GM12865 (cell line): ENCODE results near the gene MAN1A2.

Experiments used
- DNase-seq: peaks from one replicate; pipeline ENCODE4 v3.0.0; 2010; ENCODE audit warnings: low read depth
- H3K4me3 ChIP-seq: 2 replicates; pipeline ENCODE4 v1.5.1; 2011; ENCODE audit warnings: mild to moderate bottlenecking, low read depth, low read length, control low read depth
- CTCF ChIP-seq: IDR thresholded peaks from 2 replicates; pipeline ENCODE4 v1.5.1; 2011; ENCODE audit warnings: low read length, control low read depth, low read depth, inconsistent platforms; ENCODE audit not compliant: insufficient read depth; ENCODE audit errors: missing control alignments

The MAN1A2 gene

DNA sequence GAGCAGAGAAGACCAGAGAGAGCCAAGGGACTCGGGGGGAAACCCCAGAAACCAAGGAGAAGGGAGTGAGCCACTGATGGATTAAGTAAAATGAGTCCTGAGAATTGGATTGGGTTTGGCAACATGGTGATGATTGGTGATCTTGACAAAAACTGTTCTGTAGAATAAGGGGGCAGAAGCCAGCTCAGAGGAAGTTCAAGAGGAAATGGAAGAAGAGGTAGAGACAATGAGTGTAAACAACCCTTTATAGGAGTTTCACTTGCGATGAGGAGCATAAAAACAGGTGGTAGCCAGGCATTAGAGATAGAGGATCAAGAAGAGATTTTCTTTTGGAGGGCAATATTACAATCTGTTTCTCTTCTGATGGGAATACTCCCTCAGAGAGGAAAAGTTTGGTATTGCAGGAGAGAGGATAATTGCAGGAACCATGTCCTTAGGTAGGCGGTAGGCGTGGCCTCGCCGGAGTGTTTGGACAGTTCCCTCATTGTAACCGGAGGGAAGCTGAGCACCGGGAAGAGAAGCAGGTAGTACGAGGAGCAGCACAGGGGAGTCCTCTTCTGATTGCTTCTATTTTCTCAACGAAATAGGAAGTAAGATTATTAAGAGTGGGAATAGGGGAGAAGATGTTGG is 170.2 kb downstream of the MAN1A2 start:
- no peak for TF ChIP-seq CTCF
- DNase-seq, result peak; percentile 26
- H3K4me3 ChIP-seq, result no peak overlapping the region

- TF ChIP-seq CTCF, result no peak
- DNase-seq, result peak; percentile 13
- H3K4me3 ChIP-seq, result no peak overlapping the region
Measured at GRCh38 chr1:117540532-117540931, 173.3 kb downstream of the MAN1A2 start.

GRCh38 chr1:117541003-117541402 is 173.8 kb downstream of the MAN1A2 start:
- no peak for DNase-seq
- TF ChIP-seq CTCF, result no peak

DNA sequence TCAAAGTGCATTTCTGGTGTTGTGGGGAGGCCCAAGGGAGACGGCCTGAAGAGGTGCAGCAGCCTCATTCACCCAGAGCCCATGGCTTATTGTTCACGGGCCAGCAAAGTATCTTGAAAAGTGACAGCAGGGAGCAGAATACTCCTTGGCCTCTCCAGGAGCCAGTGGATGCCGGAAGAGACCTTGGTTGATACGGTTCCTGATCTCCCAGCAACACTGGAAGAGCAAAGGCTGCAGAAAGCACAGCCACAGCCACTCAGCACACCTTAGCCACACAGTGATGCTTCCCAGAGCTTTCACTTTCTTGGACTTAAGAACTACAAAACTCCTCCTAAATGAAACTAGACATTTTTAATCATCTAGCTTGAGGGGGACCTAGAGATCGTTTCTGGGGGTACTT is 174.3 kb downstream of the MAN1A2 start:
- H3K4me3 ChIP-seq, result no peak overlapping the region
- TF ChIP-seq CTCF, result no peak
- no peak for DNase-seq

More at GRCh38 chr1:117541003-117541402, 173.8 kb downstream of the MAN1A2 start:
- no peak overlapping the region for H3K4me3 ChIP-seq

DNA sequence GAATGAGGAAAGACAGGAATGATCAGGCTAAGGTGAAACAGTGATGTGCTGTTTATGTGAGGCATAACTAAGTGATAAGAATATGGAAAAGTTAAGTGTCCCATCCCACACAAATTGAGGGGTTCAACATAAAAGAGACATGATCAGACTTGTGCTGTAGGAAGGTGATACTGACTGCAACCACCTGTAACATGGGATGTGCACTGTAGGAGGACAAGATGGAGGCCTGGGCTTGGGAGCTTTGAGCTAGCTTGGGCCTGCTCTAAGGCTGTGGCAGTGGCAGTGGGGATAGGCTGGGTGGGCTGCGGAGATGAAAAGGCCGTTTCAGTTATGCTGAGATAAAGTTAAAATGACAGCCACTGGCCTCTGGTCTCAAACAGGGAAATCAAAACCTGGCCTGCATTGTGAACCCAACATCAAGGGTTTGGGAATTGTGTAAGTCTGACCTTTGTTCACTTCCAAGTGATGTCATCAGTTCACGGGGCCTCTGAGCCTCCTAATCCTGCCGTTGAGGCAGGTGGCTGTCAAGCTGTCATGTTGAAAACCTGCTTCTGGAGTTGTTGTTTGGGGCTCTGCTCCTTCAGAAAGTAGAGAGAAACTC is 177.4 kb downstream of the MAN1A2 start:
- no peak for DNase-seq
- no peak overlapping the region for H3K4me3 ChIP-seq
- TF ChIP-seq CTCF, result no peak

- DNase-seq, result no peak
- H3K4me3 ChIP-seq, result no peak overlapping the region
- no peak for TF ChIP-seq CTCF
Measured at GRCh38 chr1:117546467-117546866, 179.2 kb downstream of the MAN1A2 start.

GRCh38 chr1:117553471-117553870 is 186.2 kb downstream of the MAN1A2 start:
- TF ChIP-seq CTCF, result no peak
- H3K4me3 ChIP-seq, result no peak overlapping the region
- no peak for DNase-seq
